Activated CD4-positive, alpha-beta T cell treated with anti-CD3 and anti-CD28 coated beads, Interleukin-2, amount 10 ng/mL, durations not matched to agents 7 days and 5 days (primary cell): ENCODE data around the gene STRIT1. TPM values are rescaled to one million over a fixed set of nuclear protein-coding genes. Genes with fewer than 3 reads are reported as not detected.

Experiments used
- CTCF ChIA-PET: fragments of 350-600 bp; sonication (Branson Sonifier 250); formaldehyde crosslinking; loops from one replicate; lab custom pipeline; 2021; ENCODE audit warnings: antibody characterized with exemption; lab: Charles Lee
- POLR2A ChIA-PET: fragments of 350-600 bp; sonication (Branson Sonifier 250); formaldehyde crosslinking; loops from one replicate; lab custom pipeline; 2021; ENCODE audit warnings: antibody characterized with exemption; lab: Charles Lee
- DNase-seq: peaks from one replicate; pipeline ENCODE4 v3.0.0-alpha.2; 2020
- H3K27ac Mint-ChIP-seq: one replicate; pipeline ENCODE4 v1.8.0; 2021; ENCODE audit warnings: mild to moderate bottlenecking, moderate library complexity, mixed read lengths
- H3K27me3 Mint-ChIP-seq: one replicate; pipeline ENCODE4 v1.8.0; 2021; ENCODE audit warnings: mixed read lengths
- H3K36me3 Mint-ChIP-seq: one replicate; pipeline ENCODE4 v1.8.0; 2021; ENCODE audit warnings: low read depth, mixed read lengths
- H3K4me1 Mint-ChIP-seq: one replicate; pipeline ENCODE4 v1.8.0; 2021; ENCODE audit warnings: mixed read lengths
- H3K4me3 Mint-ChIP-seq: one replicate; pipeline ENCODE4 v1.8.0; 2021; ENCODE audit warnings: mild to moderate bottlenecking, moderate library complexity, mixed read lengths
- H3K9me3 Mint-ChIP-seq: one replicate; pipeline ENCODE4 v1.8.0; 2021; ENCODE audit warnings: mixed read lengths
- total RNA-seq, 2 experiments: library from RNA; stranded (reverse); gene quantifications; one replicate each; pipeline ENCODE4 v1.2.3, GENCODE V29; 2021

Gene STRIT1
- total RNA-seq, 2 experiments from 2014 or later = not detected

- no peaks in the 10 kb centered on the region for H3K27me3 Mint-ChIP-seq
- no peak overlapping the region for H3K4me3 Mint-ChIP-seq
- CTCF ChIA-PET = no interaction called here
- no peaks in the 10 kb centered on the region for H3K4me1 Mint-ChIP-seq
- POLR2A ChIA-PET = no interaction called here
- no peaks in the 10 kb centered on the region for H3K9me3 Mint-ChIP-seq
- H3K27ac Mint-ChIP-seq = no peak overlapping the region
- H3K36me3 Mint-ChIP-seq = no peaks in the 10 kb centered on the region
- DNase-seq = no peak
Observed at GRCh38 chr3:155244216-155244615, 49.3 kb downstream of the STRIT1 start.

DNA sequence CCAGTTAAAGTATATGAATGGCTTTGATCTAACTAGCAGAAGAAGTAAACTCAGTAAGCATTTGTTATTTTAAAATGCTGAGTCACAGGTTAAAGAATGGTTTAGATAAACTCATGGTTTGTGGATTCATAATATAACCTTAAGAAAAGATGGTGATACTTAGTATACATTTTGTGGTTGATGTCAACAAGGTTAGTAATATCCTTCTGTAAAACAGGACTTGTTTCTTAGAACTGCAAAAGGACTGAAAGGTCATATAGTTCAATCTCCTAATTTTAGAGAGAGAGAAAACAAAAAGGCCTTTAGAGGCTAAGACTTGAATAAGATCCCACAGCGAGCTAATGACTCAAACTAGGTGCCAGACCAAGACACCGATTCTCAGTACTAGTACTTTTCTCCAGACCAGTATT, 50.0 kb downstream of the STRIT1 start:
- no peaks in the 10 kb centered on the region for H3K27me3 Mint-ChIP-seq
- ChIA-PET CTCF (no interaction called here), POLR2A (no interaction called here)
- no peaks in the 10 kb centered on the region for H3K36me3 Mint-ChIP-seq
- DNase-seq = no peak
- H3K4me3 Mint-ChIP-seq = no peak overlapping the region
- no peaks in the 10 kb centered on the region for H3K9me3 Mint-ChIP-seq
- H3K4me1 Mint-ChIP-seq = no peaks in the 10 kb centered on the region
- H3K27ac Mint-ChIP-seq = no peak overlapping the region

- no peaks in the 10 kb centered on the region for H3K9me3 Mint-ChIP-seq
- no peak overlapping the region for H3K27ac Mint-ChIP-seq
- POLR2A ChIA-PET = no interaction called here
- no peaks in the 10 kb centered on the region for H3K27me3 Mint-ChIP-seq
- H3K4me1 Mint-ChIP-seq = no peaks in the 10 kb centered on the region
- H3K4me3 Mint-ChIP-seq = no peak overlapping the region
- no peak for DNase-seq
- no peaks in the 10 kb centered on the region for H3K36me3 Mint-ChIP-seq
- CTCF ChIA-PET = no interaction called here
Observed at GRCh38 chr3:155242342-155242741, 51.1 kb downstream of the STRIT1 start.

GRCh38 chr3:155241579-155241978, 51.9 kb downstream of the STRIT1 start:
- no peak overlapping the region for H3K27ac Mint-ChIP-seq
- DNase-seq = no peak
- H3K27me3 Mint-ChIP-seq = no peaks in the 10 kb centered on the region
- no peaks in the 10 kb centered on the region for H3K36me3 Mint-ChIP-seq
- no peak overlapping the region for H3K4me3 Mint-ChIP-seq
- H3K4me1 Mint-ChIP-seq = no peaks in the 10 kb centered on the region
- H3K9me3 Mint-ChIP-seq = no peaks in the 10 kb centered on the region
- ChIA-PET CTCF (no interaction called here), POLR2A (no interaction called here)

Other genes with a start within 250 kb of the STRIT1 start
- gene MME, start 213.4 kb downstream of the STRIT1 start, total RNA-seq = not detected